Measurements from ENCODE around the gene XIRP2.

- TF ChIP-seq POLR2AphosphoS5 (IDR thresholded peaks at IDR 0.05; ENCODE audit: low read depth, low read length), result no peak
- TF ChIP-seq POU2F2 (IDR thresholded peaks at IDR 0.05; ENCODE audit: low read depth, low read length), result no peak
- TF ChIP-seq POLR2A (IDR thresholded peaks at IDR 0.05; ENCODE audit: low read depth, low read length), result no peak
Measured at GRCh38 chr2:167198009-167198408, 309.7 kb downstream of the XIRP2 start.

All from GM12891 (cell line).